Right atrium auricular region (tissue), 2 donors: Measurements from ENCODE around the gene FST. TPM values are rescaled to one million over a fixed set of nuclear protein-coding genes. Genes with fewer than 3 reads are reported as not detected.
A peak's percentile ranks its signal among the peaks of the same experiment; 100 is the strongest.

Experiments
- DNase-seq: peaks from one replicate; pipeline ENCODE4 v3.0.0-alpha.2; 2019; ENCODE audit warnings: low spot score
- H3K27ac ChIP-seq, 2 donors: fragments of 200-600 bp; sonication (generic); 1 replicate in 1 of 2; 2 replicates in 1 of 2; pipeline ENCODE4 v1.5.1; 2016 to 2019
- H3K27me3 ChIP-seq, 2 donors: fragments of 200-600 bp; sonication (generic); one replicate each; pipeline versions ENCODE4 v1.5.1 to v1.6.0; 2017 to 2019
- H3K36me3 ChIP-seq: fragments of 200-600 bp; sonication (generic); one replicate; pipeline ENCODE4 v1.5.1; 2016
- H3K4me1 ChIP-seq, 2 donors: fragments of 200-600 bp; sonication (generic); one replicate each; pipeline versions ENCODE4 v1.5.1 to v1.6.0; 2017 to 2019
- H3K4me3 ChIP-seq, 2 donors: fragments of 200-600 bp; sonication (generic); 1 replicate in 1 of 2; 2 replicates in 1 of 2; pipeline ENCODE4 v1.5.1; 2017 to 2019; ENCODE audit warnings: mild to moderate bottlenecking in 1 of 2, moderate library complexity in 1 of 2
- H3K9me3 ChIP-seq, 2 donors: fragments of 200-600 bp; sonication (generic); one replicate each; pipeline ENCODE4 v1.5.1; 2019
- total RNA-seq, 2 donors: library from RNA; depleted of rRNA; stranded (reverse); fragments of >200 nt; gene quantifications; one replicate each; pipeline ENCODE4 v1.1.0, GENCODE V29; 2016
- TF ChIP-seq, protein P1 (sequence below), 2 donors: fragments of 200-600 bp; sonication (generic); IDR thresholded peaks; one replicate each; pipeline ENCODE4 v1.5.1; 2019; ENCODE audit warnings: antibody characterized with exemption in 2 of 2

FST gene
- total RNA-seq, 2 donors from 2014 or later: 0.70 to 1.5 TPM

- no peaks in the 10 kb centered on the region for H3K27me3 ChIP-seq
- no peak overlapping the region for H3K4me3 ChIP-seq
- DNase-seq: no peak
- H3K4me1 ChIP-seq: peaks cover 0 to 9% of the 10 kb centered on the region in 2 donors
- TF ChIP-seq, protein P1, sequence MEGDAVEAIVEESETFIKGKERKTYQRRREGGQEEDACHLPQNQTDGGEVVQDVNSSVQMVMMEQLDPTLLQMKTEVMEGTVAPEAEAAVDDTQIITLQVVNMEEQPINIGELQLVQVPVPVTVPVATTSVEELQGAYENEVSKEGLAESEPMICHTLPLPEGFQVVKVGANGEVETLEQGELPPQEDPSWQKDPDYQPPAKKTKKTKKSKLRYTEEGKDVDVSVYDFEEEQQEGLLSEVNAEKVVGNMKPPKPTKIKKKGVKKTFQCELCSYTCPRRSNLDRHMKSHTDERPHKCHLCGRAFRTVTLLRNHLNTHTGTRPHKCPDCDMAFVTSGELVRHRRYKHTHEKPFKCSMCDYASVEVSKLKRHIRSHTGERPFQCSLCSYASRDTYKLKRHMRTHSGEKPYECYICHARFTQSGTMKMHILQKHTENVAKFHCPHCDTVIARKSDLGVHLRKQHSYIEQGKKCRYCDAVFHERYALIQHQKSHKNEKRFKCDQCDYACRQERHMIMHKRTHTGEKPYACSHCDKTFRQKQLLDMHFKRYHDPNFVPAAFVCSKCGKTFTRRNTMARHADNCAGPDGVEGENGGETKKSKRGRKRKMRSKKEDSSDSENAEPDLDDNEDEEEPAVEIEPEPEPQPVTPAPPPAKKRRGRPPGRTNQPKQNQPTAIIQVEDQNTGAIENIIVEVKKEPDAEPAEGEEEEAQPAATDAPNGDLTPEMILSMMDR (IDR thresholded peaks at IDR 0.05): no peak
- no peaks in the 10 kb centered on the region for H3K36me3 ChIP-seq
- no peak overlapping the region for H3K27ac ChIP-seq
- no peaks in the 10 kb centered on the region for H3K9me3 ChIP-seq
Observed at GRCh38 chr5:53475320-53475719, 5.1 kb upstream of the FST start.

GRCh38 chr5:53476019-53476418 lies 4.4 kb upstream of the FST start:
- Histone ChIP-seq H3K36me3 (no peaks in the 10 kb centered on the region), H3K9me3 (no peaks in the 10 kb centered on the region), H3K4me3 (no peak overlapping the region), H3K4me1 (peaks cover 0 to 12% of the 10 kb centered on the region in 2 donors), H3K27me3 (no peaks in the 10 kb centered on the region), H3K27ac (no peak overlapping the region)
- DNase-seq: no peak
- TF ChIP-seq, protein P1 (IDR thresholded peaks at IDR 0.05): no peak

DNA sequence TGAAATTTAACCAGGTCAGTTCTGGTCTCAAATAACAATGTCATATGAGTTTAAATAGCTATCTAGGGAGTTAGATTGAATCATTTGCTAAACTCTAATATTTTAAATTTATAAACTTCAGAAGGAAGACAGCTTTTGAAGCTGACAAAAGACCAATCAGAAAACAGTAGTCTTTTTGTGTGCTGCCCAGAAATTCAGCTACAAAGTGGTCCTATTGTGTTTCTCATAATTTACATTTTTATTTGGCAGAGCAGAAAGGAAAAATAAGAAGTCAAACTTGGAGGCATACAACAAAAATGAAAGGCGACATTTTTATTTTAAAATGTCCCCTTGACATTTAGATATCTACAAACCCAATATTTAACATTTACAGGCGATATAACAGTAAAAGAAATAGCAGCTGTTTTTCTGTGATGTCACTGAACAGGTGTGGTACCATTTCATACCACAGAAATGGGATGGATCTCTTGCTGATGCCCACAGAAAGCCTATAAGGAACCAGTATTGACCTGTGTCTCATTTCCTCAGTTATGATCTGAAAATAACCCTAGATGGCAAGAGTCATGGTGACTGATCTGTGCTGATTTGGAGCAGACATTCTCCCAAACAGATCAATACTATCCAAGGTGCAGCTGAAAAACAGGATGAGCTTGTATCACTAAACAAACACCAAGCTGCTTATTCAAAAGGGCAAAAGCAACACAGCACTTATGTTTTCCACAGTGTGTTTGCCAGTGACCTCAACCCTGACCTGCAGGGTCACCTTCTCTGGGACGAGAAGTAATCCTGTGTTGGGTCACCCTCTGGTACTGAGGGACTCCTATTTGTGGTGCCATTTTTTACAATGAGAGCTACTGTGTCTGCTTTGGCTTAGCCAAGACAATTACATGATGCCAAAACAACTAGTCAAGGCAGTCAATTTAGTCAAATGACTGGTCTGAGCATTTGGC lies 3.6 kb upstream of the FST start:
- Histone ChIP-seq H3K9me3 (no peaks in the 10 kb centered on the region), H3K4me3 (no peak overlapping the region), H3K36me3 (no peaks in the 10 kb centered on the region), H3K27ac (no peak overlapping the region), H3K27me3 (no peaks in the 10 kb centered on the region), H3K4me1 (peaks cover 0 to 20% of the 10 kb centered on the region in 2 donors)
- TF ChIP-seq, protein P1 (IDR thresholded peaks at IDR 0.05): no peak
- no peak for DNase-seq

DNA sequence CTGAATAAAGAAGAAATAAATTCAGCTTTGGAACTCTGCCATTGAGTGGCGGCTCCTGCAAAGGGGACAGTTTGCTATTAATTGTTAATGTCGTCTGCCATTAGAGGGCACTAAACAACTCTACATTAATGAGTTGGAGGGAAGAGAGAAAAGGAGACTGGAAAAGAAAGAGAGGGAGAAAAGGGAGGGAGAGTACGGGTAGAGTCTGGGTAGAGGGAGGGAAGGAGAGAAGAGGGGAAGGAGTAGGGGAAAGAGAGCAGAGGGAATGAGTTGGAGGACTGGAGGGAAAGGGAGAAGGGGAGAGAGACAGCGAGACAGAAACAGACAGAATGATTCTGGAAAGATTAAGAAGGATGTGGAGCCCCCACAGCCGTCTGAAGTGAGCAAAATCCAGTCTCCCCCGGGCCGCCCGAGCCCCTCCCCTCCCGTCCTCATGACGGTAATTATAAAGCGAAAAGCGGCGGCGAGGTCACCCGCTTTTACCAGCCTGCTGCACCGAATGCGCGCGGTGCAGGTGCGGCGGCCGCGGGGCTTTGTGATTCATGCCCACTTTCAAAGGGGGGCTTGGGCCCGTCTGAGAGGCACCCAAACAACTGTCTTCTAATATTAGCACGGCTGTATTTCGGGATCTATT lies 1.9 kb upstream of the FST start:
- Histone ChIP-seq H3K4me1 (peaks cover 0 to 21% of the 10 kb centered on the region in 2 donors), H3K36me3 (no peaks in the 10 kb centered on the region), H3K27ac (no peak overlapping the region), H3K27me3 (no peaks in the 10 kb centered on the region), H3K9me3 (no peaks in the 10 kb centered on the region), H3K4me3 (peak overlapping the region; percentile 48 to 66)
- TF ChIP-seq, protein P1 (IDR thresholded peaks at IDR 0.05): peak in 1 of 2 donors; percentile 69
- DNase-seq: no peak

DNA sequence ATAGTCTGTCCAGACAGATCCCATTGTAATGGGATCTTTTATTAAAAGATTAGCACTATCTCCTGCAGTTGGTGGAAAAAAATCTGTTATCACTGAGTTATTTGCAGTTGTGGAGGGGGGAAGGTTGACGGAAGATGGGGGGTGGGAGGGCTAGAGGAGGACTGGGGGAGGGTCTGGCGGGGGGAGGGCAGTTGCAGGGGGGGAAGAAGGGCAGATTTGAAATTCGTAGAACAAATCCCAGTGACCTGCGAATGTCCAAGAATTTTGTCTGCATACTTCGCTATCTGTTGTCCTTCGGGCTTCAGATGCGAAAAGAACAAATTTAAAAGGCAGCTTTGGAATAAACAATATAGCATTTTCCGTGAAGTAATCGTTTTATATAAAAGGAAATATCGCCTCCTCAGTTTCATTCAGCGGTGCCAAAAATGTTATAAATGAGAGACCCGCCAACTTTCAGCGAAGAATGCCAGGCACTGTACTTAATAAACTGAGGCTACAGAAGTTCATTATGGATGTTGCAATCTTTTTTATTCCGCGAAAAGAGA lies 1.3 kb upstream of the FST start:
- TF ChIP-seq, protein P1 (IDR thresholded peaks at IDR 0.05): no peak
- Histone ChIP-seq H3K4me3 (peak overlapping the region; percentile 48 to 66), H3K36me3 (no peaks in the 10 kb centered on the region), H3K27me3 (no peaks in the 10 kb centered on the region), H3K27ac (peak overlapping the region; percentile 63 to 75), H3K4me1 (peaks cover 0 to 21% of the 10 kb centered on the region in 2 donors), H3K9me3 (no peaks in the 10 kb centered on the region)
- DNase-seq: no peak
